ENCODE data around the gene ZFYVE27.

ZFYVE27 gene

GRCh38 chr10:97711640-97712572, 25.0 kb upstream of the ZFYVE27 start:
- H3K4me3 ChIP-seq (ENCODE audit: low read depth, low read length): no peak overlapping the region
- TF ChIP-seq CTCF (IDR thresholded peaks at IDR 0.05; ENCODE audit: low read depth, low read length): no peak

- H3K4me3 ChIP-seq (ENCODE audit: low read depth, low read length): peak within 1 kb of the TSS; percentile 76
- no peak for TF ChIP-seq CTCF (IDR thresholded peaks at IDR 0.05; ENCODE audit: low read depth, low read length)
Observed at GRCh38 chr10:97713339-97713825, 23.5 kb upstream of the ZFYVE27 start, which contains the start of gene MARVELD1. Gene MARVELD1 (plus strand): TSS chr10:97713730. CDS start chr10:97713877, 147 bp downstream.

- TF ChIP-seq CTCF (IDR thresholded peaks at IDR 0.05; ENCODE audit: low read depth, low read length): no peak
- H3K4me3 ChIP-seq (ENCODE audit: low read depth, low read length): peak overlapping the region; percentile 76
Observed at GRCh38 chr10:97713826-97714400, 23.0 kb upstream of the ZFYVE27 start.

GRCh38 chr10:97714401-97715258, 22.3 kb upstream of the ZFYVE27 start:
- peak overlapping the region; percentile 76 for H3K4me3 ChIP-seq (ENCODE audit: low read depth, low read length)
- TF ChIP-seq CTCF (IDR thresholded peaks at IDR 0.05; ENCODE audit: low read depth, low read length): no peak

GRCh38 chr10:97715259-97715874, 21.6 kb upstream of the ZFYVE27 start:
- no peak for TF ChIP-seq CTCF (IDR thresholded peaks at IDR 0.05; ENCODE audit: low read depth, low read length)
- H3K4me3 ChIP-seq (ENCODE audit: low read depth, low read length): peak overlapping the region; percentile 76

GRCh38 chr10:97717627-97718026, 19.3 kb upstream of the ZFYVE27 start:
- H3K4me3 ChIP-seq (ENCODE audit: low read depth, low read length): no peak overlapping the region
- no peak for TF ChIP-seq CTCF (IDR thresholded peaks at IDR 0.05; ENCODE audit: low read depth, low read length)

All from WI38 (cell line).